GM12891 (cell line): ENCODE measurements around the gene CCNDBP1.

Experiments
- DNase-seq: peaks from one replicate; pipeline ENCODE4 v3.0.0; 2011; ENCODE audit warnings: low spot score; ENCODE audit not compliant: insufficient read length
- FAIRE-seq: peaks from 2 replicates; lab custom pipeline; 2011; peaks lifted over from hg19 to GRCh38; lab: Jason Lieb, UNC
- PAX5 ChIP-seq: IDR thresholded peaks from 2 replicates; pipeline ENCODE4 v1.6.1; 2011; ENCODE audit warnings: low read length, moderate library complexity, mild to moderate bottlenecking; ENCODE audit not compliant: insufficient read depth, severe bottlenecking
- POLR2A ChIP-seq: IDR thresholded peaks from 2 replicates; pipeline ENCODE4 v1.6.1; 2011; ENCODE audit warnings: low read depth, low read length, control low read depth
- POLR2AphosphoS5 ChIP-seq: IDR thresholded peaks from 2 replicates; pipeline ENCODE4 v1.6.1; 2011; ENCODE audit warnings: low read depth, low read length, control low read depth
- POU2F2 ChIP-seq: IDR thresholded peaks from 2 replicates; pipeline ENCODE4 v1.6.1; 2011; ENCODE audit warnings: low read depth, mild to moderate bottlenecking, control low read depth, low read length, moderate library complexity
- SPI1 ChIP-seq: IDR thresholded peaks from 2 replicates; pipeline ENCODE4 v1.6.1; 2011; ENCODE audit warnings: low read depth, low read length, control low read depth
- TAF1 ChIP-seq: IDR thresholded peaks from 2 replicates; pipeline ENCODE4 v1.6.1; 2011; ENCODE audit warnings: low read depth, low read length, control low read depth

Gene CCNDBP1

DNA sequence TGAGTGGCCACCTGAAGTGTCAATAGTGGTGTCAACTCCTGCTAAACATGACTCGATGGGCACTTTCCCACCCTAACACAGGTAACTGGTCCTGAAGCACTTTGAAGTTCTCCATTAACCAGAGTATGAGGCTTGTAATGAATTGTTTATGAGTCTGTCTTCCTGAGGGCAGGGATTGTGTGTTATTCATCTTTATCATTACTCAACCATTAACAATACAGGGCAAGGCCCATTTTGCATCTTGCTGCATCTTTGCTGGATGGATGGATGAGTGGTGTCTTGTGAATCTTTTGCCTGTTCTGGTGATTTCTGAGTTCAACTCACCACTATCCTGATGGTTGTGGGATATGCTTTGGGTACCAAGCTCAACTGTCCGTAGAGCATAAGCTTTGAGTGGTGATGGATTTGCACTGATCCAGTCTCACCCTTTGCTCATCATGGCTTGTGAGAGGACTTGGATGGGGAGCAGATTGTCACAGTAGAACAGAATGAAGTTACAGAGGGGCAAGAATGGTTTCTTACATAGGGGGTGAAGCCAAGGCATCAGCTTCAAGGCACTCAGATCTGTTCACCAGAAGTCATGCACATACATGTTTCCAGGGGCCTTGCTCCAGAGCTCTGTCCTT lies 57.9 kb downstream of the CCNDBP1 start:
- FAIRE-seq (peak; percentile 43), DNase-seq (no peak)
- TF ChIP-seq POLR2AphosphoS5 (no peak), POLR2A (no peak), PAX5 (no peak), TAF1 (no peak), POU2F2 (no peak), SPI1 (no peak)

DNA sequence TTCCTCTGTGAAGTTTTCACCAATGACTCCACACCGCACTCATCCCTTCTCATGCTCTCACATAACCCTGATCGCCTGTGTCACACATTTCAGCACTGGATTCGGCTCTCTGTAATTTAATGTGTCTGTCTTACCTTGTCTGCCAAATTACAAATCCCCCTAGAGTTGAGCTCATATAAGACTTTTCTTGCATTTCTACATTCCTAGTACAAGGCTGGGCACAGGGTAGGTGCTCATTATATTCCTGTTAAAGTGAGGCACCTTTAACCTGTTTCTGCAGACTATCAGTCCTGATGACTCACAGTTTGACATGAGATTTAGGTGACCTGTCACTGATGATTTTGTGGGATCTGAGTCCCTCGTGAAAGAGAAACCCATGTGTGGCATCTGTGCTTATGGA lies 58.9 kb downstream of the CCNDBP1 start:
- no peak for DNase-seq
- no peak for TF ChIP-seq POU2F2
- TF ChIP-seq SPI1: no peak
- TF ChIP-seq POLR2AphosphoS5: no peak
- no peak for TF ChIP-seq TAF1
- no peak for TF ChIP-seq POLR2A
- TF ChIP-seq PAX5: no peak
- no peak for FAIRE-seq

DNA sequence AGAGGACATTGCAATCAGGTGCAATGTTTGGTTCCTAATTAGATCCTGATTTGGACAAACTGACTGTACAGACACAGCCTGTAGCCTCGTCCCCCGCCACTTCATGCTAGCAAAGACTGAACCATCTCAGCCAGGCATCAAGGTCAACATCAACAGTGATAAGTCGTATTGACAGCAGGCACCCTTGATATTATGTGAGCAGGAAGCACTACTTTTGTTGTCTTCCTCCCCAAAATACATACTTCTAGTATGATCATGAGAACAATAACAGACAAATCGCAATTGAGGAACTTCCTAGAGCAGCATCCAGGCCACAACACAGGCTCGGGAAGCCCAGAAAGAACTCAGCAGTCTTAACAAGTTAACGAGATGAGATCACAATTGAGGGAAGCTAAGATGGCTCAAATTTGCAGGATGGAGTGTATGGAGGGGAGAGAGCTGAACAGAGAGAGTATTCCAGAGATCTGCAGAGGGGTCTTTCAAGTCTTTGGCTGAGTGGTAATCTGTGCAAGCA lies 61.1 kb downstream of the CCNDBP1 start:
- no peak for FAIRE-seq
- no peak for TF ChIP-seq SPI1
- no peak for TF ChIP-seq PAX5
- no peak for TF ChIP-seq POLR2AphosphoS5
- TF ChIP-seq POU2F2: no peak
- TF ChIP-seq POLR2A: no peak
- TF ChIP-seq TAF1: no peak
- DNase-seq: no peak
